NK-92 (cell line): Measurements from ENCODE around the gene IMMP2L.

Experiments used
- DNase-seq: peaks from one replicate; lab custom pipeline; 2025; ENCODE audit not compliant: unreplicated experiment; lab: John Stamatoyannopoulos, UW

Gene IMMP2L

DNA sequence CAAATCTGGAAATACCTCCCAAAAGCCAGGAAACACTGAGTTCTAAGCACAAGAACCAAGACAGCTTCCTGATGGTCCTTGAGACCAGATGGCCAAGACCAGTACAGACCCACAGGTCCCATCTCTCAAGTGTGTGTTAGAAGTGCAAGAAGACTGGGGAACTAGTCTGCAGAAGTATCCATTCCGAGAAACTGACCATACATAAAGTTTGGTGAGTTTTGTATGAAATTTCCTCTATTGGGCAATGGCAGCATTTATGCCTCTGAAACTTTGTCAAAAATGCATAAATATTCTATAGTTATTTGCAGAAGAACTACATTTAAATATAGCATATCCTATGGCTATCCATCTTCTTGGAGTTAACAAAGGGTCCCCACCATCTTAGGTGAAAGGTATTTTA lies 333.9 kb downstream of the IMMP2L start:
- no peak for DNase-seq

DNA sequence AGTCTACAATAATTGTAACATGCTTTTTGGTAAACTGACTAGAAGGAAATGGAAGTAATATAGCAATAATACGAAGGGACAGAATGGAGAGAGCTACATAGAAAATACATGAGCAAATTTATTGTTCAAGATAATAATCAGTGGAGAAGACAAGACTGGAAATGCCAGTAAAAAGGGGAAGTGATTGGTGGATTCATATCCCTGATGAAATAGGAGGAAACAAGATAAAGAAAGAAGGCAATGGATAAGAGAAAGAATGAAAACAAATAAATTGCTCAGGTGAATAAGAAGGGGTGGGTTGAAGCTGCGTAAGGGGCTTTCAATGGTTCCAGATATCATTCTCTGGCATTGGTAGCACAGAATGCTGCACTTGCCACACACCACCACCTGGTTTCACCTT lies 335.5 kb downstream of the IMMP2L start:
- no peak for DNase-seq

DNA sequence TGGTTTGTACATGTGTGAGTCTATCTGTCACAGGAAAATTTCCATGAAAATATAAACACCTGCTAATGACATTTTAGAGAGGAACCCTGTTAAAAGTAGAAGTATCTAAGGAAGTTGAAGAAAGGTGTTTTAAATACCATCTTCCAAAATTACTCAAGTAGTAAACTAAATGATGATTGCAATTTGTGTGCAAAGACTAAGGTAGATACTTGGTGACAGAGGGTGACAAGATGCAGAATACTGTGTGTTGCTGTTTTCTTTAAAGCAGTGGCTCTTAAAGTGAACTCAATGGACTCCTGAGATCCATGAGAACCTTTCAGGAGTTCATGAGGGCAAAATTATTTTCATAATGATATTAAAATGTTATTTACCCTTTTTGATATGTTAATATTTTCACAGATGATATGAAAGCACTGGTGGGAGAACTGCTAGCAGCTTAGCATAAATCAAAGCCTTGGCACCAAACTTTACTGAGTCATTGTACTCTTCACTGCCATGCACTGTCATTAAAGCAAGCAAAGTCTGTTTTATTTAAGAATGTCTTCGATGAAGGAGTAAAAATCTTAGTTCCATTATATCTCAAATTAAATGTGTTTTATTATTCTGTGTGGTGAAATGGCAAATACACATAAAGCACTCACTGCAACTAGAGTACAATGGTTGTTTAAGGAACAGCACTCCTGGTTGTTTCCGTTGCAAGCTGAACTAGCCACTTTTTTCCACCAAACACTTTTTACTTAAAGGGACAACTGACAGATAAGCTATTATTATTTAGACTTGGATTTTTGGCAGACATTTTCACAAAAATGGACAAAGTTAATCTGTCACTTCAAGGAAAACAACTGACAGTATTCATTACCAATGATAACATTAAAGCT lies 337.7 kb downstream of the IMMP2L start:
- no peak for DNase-seq

DNA sequence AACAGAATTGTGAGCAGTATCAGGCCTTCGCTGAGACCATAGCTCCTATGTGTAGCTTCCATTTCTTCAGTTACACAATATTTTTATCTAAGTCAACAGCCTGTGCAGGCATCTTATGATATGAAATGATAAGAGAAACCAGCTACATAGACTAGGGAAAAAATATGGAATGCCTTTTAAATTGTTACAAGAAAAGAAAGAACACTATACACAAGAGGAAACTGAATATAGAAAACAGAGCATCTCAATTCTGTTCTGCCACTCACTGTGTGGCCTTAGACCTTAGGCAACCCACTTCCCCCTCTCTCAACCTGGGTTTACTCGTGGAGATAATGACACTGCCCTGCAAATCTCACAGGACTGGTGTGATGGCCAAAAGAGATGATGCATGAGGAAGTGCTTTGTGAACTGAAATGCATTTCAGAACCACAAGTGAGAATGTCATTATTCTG lies 338.5 kb downstream of the IMMP2L start:
- DNase-seq = no peak

DNA sequence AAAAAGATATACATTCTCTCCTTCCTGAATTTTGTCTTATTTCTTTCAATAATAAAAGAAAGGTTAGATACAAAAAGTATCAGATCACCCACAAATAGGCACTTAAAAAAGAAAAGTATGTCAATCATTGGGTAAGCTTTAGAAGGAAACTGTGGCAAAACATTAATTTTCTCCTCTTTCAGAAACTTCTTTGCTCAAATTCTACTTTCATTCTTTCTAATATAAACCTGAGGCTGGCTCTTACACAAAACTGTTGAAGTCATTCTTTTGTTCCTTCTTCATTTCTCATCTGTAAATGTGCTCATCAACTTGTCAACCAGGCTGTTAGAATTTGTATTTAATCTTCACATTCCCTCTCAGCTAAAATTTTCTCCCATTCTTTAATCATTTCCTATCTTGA lies 346.7 kb downstream of the IMMP2L start:
- no peak for DNase-seq

DNA sequence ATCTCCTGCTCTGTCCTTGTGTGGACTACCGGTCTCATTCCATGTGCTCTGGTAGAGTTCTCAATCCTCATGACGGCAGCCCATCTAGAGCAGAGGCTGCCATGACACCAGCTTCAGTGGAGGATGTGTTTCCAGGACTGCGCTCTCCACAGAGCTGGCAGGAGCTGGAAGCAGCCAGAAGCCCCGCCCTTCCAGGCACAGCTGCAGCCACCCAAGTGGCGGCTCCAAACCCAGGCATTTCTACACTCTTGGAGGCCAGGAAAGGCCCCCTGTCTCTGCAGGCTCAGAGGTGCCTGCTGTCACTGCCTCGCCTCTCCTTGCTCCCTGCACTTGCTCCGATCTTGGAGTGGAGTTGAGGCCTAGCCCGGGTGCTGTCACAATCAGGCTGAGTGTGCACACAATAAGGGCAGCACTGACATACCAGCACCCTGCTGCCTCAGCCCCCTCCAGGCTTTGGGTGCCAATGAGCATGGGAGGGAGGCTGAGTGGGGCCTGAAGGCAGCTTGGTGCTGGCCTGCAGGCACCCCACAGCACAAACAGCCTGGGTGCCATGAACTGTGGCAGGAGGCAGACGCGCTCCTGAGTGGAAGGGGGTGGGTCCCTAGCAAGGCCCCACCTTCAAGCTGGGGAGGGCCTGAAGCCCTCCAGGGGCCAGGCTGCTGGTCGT lies 349.3 kb downstream of the IMMP2L start:
- DNase-seq = no peak

DNA sequence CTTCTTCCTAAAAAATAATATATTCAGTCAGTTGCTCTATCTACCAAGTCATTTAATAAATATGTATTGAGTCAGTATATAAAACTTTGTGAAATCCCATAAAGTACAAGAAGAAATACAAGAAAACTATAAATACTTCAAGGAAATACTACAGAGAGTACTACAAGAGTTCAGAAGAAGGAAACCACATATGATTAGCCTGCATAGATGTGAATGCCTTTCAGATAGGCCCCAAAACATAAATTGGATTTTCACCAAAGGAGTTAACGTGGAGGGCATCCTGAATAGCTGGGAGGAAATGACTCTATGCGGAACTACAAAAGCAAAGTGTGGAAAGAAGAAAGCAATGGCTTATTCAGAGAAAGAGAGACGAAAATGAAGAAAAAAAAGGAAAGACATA lies 351.3 kb downstream of the IMMP2L start:
- DNase-seq = no peak

DNA sequence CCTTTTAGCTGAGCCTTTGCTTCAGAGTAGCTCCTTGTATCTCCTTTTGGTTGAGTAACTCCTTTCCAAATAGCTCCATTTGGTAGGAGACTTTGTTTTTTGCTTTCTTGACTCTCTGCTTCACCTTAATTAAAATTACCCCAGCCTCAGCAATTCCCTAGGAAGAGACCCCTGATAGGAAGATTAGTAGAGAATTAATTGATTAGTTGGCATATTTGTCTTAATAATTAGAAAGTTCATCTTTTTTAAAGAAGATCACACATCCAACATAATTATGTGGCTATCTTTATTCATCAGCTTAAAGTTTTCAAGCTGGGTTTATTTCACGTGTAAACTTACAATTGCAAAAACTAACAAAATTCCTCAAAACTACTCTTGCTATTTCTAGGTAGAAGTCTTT lies 352.2 kb downstream of the IMMP2L start:
- DNase-seq = no peak

DNA sequence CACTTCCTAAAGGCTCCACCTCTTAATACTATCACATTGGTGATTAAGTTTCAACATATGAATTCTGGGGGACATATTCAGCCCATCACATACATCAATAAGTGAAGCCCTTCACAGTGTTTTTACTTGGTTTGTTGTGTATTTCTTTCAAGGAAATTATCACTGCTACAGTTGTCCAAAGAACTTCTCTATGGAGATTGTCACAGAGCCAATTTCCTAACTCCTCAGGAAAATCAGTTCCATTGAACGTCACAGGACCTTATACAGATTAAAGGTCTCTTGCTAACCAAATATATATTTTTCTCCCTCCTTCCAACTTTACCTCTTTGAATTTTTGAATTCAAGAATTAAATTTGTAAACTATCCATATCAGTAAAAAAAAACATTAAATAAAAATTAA lies 357.0 kb downstream of the IMMP2L start:
- DNase-seq = no peak

DNA sequence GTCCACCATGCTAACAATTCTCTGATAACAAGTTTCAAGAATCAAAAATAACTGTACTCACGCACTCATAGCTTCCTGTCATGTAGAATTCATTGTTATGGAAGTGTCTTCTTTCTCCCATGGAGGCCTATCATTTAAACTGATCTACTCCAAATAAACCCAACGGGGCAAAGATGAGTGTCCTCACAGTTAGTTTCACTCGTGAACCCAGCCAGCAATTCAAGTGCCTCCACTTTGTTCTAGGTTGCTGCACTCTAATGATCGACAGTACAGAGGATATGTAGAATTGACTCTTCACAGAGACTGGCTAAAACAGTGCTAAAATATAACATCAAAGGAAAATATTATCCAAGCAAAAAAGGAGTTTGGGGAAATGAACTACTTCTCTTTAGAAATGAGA lies 360.0 kb downstream of the IMMP2L start:
- DNase-seq = no peak

DNA sequence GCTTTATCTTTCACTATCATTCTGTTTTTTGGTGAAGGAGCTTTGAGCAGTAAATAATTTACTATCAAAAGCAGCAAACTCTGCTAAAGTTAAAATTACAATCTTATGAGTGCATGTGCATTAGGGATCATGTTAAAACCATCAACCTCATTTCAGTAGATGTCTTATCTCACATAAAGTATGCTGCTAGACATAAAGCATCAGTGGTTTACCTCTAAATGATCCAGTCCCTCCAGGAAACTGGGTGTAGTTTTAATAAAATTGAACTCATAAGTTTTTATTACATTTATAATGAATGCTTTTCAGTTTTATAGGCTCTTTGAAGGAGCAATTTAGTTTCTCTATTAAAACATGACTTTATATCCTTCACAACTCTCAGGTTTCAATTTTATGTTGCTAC lies 362.6 kb downstream of the IMMP2L start:
- no peak for DNase-seq

DNA sequence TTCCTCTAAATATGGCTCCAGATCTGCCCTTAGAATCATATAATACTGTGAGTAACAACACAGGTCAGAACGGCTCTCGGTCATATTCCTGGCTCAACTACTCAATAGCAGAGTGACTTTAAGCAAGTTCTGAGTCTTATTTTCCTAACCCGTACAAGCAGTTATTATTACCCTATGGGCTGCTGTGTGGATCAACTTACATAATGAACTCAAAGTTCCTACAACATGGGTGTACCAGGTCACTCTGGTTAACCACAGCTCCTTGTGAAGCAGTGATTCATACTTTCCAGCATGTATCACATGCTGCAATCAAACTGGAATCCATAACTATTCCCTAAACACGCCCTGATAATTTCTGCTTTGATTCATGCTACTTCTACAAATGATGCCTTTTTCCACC lies 364.0 kb downstream of the IMMP2L start:
- no peak for DNase-seq

DNA sequence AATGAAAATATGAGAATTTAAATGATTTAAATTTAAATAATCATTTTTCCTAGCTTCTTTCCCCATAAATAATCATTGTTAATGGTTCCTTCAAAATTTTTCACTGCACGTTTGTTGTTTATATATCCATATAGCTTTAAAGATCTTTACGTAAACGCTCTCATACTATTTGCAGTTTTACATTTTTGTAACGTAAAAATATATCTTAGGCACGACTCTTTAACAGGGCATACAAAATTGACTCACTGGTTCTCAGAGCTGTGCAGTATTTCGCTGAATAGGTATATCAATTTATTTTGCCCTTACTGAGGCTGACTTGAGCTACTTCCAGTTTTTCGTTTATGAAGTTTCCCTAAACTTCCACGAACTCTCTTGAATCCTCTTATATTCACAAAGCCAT lies 365.6 kb downstream of the IMMP2L start:
- no peak for DNase-seq

DNA sequence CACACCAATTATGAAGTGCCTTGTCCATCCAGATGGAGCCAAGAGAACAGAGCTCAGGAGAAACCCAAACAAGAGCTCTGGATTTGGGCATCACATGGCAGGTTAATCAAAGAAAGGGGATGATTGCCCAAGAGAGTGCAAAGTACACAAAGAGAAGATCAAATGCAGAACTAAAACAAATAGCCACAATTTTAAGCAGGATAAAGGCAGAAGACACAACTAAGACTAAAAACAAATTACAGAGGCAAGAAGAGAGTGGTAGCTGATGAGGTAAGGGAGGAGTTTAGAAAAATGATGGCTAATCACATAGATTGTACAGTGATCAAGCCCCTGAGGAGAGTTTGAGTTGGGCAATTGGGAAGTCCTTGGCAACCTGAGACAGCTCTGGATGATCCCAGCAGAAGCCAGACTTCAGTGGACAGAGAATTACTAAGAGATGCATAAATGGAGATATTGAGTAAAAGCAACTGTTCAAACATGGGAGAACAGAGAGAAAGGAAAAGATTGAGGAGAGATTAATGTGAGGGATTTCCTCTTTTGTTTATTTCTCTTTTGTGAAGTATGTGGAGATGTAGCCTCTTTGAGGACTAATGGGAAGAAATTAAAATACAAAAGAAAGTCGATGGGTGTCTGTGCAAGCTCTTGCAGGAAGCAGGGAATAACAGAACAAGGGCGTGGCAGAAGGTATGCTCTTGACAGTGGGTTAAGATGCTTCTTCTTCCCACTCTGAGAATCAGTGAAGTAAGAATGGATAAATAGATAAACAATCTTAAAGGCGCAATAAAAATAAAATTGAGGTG lies 369.5 kb downstream of the IMMP2L start:
- DNase-seq = no peak

DNA sequence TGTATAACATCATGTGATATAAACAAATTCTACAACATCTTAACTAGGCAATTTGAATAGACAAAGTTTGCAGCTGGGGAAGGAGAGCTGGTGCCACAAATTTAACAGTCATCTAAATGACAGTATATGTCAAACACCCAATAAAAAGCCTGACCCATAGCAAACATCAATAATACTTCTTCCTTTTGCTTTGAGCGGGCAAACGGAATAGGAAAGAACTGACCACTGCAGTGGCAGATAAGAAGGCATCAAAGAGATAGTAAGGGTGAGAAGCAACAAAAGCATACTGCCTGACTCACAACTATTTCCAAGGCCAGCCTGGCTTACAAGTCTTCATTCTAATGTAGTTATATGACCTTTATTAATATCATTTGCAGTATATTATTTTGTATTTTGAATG lies 371.5 kb downstream of the IMMP2L start:
- DNase-seq = no peak

DNA sequence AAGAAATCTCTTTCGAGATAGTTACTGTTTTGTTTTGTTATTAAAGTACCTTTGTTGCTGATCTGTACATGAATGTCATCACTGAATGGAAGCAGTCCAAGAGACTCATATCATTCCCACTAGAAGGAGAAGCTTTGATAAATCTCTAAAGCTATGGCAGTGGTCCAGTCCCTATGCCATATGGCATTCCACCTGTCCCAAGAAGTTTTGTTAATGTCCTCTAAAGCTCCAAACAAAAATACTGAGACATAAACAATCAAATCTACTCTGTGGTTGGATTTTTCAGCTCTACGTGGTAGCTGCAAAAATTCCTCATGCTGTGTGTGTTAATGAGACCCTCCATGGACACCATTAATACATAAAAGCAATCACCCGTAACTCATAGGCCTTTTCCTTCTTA lies 377.3 kb downstream of the IMMP2L start:
- DNase-seq = no peak

DNA sequence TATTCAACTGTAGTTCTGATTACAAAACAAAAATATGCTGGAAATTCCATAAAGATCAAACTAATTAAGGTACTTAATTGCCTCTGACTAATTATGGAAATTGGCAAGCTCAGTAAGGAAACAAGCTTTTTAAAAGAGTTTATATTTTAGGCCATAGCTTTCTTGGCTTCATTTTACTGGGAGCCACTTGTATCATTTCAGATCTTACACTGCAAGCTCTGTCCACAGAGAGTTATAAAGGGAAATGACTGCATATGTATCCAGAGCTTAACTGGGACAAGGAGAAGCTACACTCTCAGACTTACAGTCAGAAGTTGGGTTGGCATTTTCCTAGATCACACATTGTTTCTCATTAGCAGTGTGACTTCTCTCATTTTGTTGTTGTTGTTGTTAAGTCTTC lies 379.0 kb downstream of the IMMP2L start:
- DNase-seq = no peak

DNA sequence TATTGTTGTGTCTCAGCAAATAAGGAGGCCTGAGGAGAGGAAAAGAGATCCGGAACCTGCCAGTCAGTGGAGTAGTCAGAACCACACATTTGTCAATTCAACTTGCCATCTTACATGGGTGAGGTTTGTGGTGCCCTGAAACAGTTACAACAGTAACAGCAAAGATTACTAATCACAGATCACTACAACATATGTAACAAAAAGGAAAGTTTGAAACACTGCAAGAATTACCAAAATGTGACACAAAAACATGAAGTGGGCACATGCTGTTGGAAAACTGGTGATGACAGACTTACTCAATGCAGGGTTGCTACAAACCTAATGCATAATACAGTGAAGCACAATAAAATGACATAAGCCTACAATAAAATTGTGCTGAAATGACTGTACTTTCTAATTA lies 382.0 kb downstream of the IMMP2L start:
- no peak for DNase-seq

DNA sequence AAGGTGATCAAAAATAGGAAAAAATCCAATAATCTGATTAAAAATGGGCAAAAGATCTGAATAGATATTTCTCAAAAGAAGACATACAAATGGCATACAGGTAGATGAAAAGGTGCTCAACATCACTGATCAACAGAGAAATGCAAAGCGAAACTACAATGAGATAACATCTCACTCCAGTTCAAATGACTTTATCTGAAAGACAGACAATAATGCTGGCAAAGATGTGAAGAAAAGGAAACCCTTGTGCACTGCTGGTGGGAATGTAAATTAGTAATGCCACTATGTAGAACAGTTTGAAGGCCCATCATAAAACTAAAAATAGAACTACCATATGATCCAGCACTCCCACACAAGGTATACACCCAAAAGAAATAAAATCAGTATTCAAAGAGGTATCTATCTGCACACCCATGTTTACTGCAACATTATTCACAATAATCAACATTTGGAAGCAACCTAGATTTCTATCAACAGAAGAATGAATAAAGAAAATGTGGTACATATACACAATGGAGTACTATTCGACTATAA lies 386.3 kb downstream of the IMMP2L start:
- no peak for DNase-seq

DNA sequence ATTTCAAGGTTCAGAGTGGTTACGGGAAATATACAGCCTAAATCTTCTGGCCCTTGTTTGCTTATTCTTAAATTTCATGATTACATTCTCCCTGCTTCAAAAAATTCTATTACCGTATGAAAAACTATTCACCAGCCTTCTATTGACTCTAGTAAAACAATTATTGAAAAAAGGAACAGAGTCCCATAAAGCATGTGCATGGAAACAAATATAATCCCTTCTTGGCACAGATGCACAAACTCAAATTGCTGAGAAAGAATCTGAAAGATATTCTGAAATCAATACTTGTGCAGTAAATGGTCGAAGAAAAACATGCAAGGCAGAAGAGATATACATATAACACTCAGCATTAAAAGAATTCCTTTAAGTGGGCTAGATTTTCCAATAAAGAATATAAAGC lies 387.8 kb downstream of the IMMP2L start:
- no peak for DNase-seq

DNA sequence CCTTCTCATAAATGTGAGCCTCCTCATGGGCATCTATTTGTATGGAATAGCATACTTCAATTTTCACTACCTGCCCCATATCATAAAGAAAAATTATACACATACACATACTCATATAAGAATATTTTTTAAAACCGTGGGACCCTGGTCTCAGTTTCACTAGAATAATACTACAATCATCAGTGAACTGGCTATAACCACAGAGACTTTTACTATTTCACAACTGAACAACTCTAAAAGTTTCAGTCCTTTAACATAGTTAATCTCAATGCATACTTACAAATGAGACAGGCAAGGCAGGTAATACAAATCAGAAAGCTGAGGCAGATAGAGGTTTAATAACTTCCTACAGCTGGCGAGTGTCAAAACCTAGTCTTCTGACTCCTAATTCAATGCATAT lies 388.3 kb downstream of the IMMP2L start:
- DNase-seq = no peak

DNA sequence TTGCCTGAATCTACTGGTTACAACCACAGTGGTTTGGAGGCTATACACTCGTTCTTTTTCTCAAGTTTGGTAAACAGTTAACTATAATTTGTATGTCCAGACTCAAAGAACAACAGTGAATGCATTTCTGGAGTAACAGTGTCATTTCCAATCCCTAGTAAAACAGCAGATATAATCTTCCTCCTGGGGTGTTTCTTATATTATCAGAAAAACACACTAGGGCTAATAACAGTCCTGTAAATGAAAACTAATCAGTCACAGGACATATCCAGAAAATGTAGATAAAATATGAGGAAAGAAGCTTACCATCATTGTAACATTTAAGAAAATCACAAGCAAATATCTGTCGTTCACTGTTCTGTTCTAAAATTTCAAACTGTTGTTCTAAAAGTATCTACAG lies 388.8 kb downstream of the IMMP2L start:
- no peak for DNase-seq
